Endothelial cell (in vitro differentiated cells): ENCODE results near the gene CYGB. TPM values are rescaled to one million over a fixed set of nuclear protein-coding genes. Genes with fewer than 3 reads are reported as not detected.

Source experiments
- DNase-seq: peaks from one replicate; pipeline ENCODE4 v3.0.0; 2021; ENCODE audit warnings: low spot score
- H3K27ac Mint-ChIP-seq: one replicate; pipeline ENCODE4 v1.8.0; 2021; ENCODE audit warnings: mixed read lengths, inconsistent platforms; ENCODE audit not compliant: unreplicated experiment
- H3K27me3 Mint-ChIP-seq: one replicate; pipeline ENCODE4 v1.8.0; 2021; ENCODE audit warnings: mild to moderate bottlenecking, moderate library complexity, mixed read lengths, inconsistent platforms; ENCODE audit not compliant: unreplicated experiment
- H3K36me3 Mint-ChIP-seq: one replicate; pipeline ENCODE4 v1.8.0; 2021; ENCODE audit warnings: mild to moderate bottlenecking, low read depth, mixed read lengths, inconsistent platforms; ENCODE audit not compliant: unreplicated experiment
- H3K4me1 Mint-ChIP-seq: one replicate; pipeline ENCODE4 v1.8.0; 2021; ENCODE audit warnings: mild to moderate bottlenecking, mixed read lengths, inconsistent platforms; ENCODE audit not compliant: unreplicated experiment
- H3K4me3 Mint-ChIP-seq: one replicate; pipeline ENCODE4 v1.8.0; 2021; ENCODE audit warnings: mild to moderate bottlenecking, mixed read lengths, inconsistent platforms; ENCODE audit not compliant: unreplicated experiment
- H3K9me3 Mint-ChIP-seq: one replicate; pipeline ENCODE4 v1.8.0; 2021; ENCODE audit warnings: mixed read lengths, inconsistent platforms; ENCODE audit not compliant: unreplicated experiment
- CTCF ChIP-seq: fragments of 200-600 bp; sonication (generic); IDR thresholded peaks from one replicate; pipeline ENCODE4 v1.5.0; 2021; ENCODE audit warnings: antibody characterized with exemption; ENCODE audit not compliant: unreplicated experiment
- total RNA-seq: library from RNA; stranded (reverse); fragmentation: NEBNext Ultra II Directional; extraction: Animal tissue kit (Norgen Biotek cat#: 25700); gene quantifications from one replicate; pipeline ENCODE4 v1.2.1, GENCODE V29; 2021; ENCODE audit not compliant: unreplicated experiment

Gene CYGB
- total RNA-seq, 1 donor from 2014 or later = 0.51 TPM

GRCh38 chr17:76538941-76539570 lies 1.5 kb upstream of the CYGB start:
- Mint-ChIP-seq H3K27me3 (peaks cover 12% of the 10 kb centered on the region), H3K4me1 (peaks cover 9% of the 10 kb centered on the region)

GRCh38 chr17:76538281-76538931 lies 897 bp upstream of the CYGB start:
- peaks cover 9% of the 10 kb centered on the region for H3K4me1 Mint-ChIP-seq
- no peak overlapping the region for H3K27ac Mint-ChIP-seq
- no peaks in the 10 kb centered on the region for H3K9me3 Mint-ChIP-seq
- TF ChIP-seq CTCF = no peak
- H3K4me3 Mint-ChIP-seq = peak overlapping the region; percentile 65
- peaks cover 9% of the 10 kb centered on the region for H3K27me3 Mint-ChIP-seq
- DNase-seq = no peak
- H3K36me3 Mint-ChIP-seq = no peaks in the 10 kb centered on the region

More at GRCh38 chr17:76538941-76539570, 1.5 kb upstream of the CYGB start:
- no peak overlapping the region for H3K27ac Mint-ChIP-seq
- no peak for TF ChIP-seq CTCF
- H3K9me3 Mint-ChIP-seq = no peaks in the 10 kb centered on the region
- H3K36me3 Mint-ChIP-seq = no peaks in the 10 kb centered on the region
- no peak for DNase-seq
- H3K4me3 Mint-ChIP-seq = peak overlapping the region; percentile 65

- H3K27ac Mint-ChIP-seq = no peak overlapping the region
- H3K27me3 Mint-ChIP-seq = peaks cover 10% of the 10 kb centered on the region
- H3K4me1 Mint-ChIP-seq = peaks cover 10% of the 10 kb centered on the region
- H3K36me3 Mint-ChIP-seq = no peaks in the 10 kb centered on the region
- H3K4me3 Mint-ChIP-seq = no peak overlapping the region
- TF ChIP-seq CTCF = no peak
- no peaks in the 10 kb centered on the region for H3K9me3 Mint-ChIP-seq
- no peak for DNase-seq
These were observed 276 bp downstream of the CYGB start for GRCh38 chr17:76537288-76537577.

GRCh38 chr17:76536511-76537287 lies 810 bp downstream of the CYGB start:
- TF ChIP-seq CTCF = no peak
- no peak for DNase-seq
- H3K36me3 Mint-ChIP-seq = no peaks in the 10 kb centered on the region
- H3K9me3 Mint-ChIP-seq = no peaks in the 10 kb centered on the region
- peaks cover 15% of the 10 kb centered on the region for H3K4me1 Mint-ChIP-seq
- peaks cover 14% of the 10 kb centered on the region for H3K27me3 Mint-ChIP-seq
- H3K4me3 Mint-ChIP-seq = peak overlapping the region; percentile 27
- H3K27ac Mint-ChIP-seq = no peak overlapping the region
